Activated T-cell treated with anti-CD3 and anti-CD28 coated beads for 48 hours (primary cell): ENCODE results near the gene KMT2C.

Experiments used
- DNase-seq: peaks from one replicate; pipeline ENCODE4 v3.0.0-alpha.2; 2020; ENCODE audit warnings: low read depth

The KMT2C gene

DNA sequence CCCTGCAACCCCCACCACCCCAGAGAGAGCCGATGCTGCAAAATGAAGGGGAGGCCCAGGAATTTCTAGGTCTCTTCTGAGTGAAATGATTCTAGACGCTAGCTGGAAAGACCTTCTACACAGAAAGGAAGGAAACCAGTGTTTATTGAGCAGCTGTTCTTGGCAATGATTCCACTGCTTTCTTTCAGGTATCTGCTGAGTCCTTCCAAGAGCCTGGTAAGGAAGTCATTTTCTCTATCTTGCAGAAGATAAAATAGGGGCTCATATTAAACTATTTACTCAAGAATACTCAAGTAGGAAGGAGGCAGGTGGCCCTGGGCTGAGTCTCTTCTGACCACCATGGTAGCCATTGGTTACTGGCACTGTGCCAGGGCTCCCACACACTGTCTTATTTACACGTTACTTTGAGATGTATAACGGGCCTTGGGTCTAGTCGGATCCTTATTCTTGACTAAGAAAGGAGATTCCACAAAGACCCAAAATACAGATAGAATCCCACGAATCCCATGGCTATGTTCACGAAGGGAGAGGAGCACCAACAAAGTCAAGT is 298.3 kb downstream of the KMT2C start:
- DNase-seq, result no peak

DNA sequence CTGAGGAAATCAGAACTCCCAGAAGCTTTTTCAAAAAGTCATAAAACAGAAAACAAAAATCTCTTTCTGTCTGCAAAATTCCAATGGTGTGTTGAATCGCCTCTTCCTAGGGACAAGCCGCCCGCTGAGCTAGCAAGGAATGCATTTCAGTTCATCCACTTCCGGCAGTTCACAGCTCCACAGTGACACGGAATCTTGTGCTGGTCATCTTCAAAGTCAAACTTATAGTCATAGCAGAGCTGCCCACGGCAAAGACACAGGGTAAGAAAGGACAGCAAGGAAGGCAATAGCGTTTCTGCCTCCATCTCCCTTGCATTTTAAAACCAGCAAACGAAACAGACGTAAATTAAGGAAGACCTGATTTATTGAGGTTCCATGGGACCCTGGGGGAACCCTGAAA is 299.1 kb downstream of the KMT2C start:
- DNase-seq, result no peak

DNA sequence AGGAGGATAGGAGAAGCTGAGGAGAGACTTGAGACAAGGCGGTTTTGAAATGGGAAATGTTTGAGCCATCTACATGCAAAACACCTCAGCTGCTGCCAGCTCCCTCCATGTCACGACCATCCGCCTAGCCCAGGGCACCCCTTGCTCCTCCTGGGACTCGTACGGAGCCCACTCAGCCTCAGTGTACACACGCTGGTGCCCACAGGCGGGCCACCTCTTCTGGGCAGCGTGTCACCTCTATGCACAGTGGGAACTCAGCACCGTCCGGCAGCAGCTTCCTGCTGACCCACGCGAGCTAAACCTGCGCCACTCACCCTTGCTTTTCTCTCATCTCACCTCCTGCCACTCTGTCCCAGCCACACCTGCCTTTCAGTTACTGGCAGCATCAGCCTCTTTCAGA is 302.0 kb downstream of the KMT2C start:
- no peak for DNase-seq

DNA sequence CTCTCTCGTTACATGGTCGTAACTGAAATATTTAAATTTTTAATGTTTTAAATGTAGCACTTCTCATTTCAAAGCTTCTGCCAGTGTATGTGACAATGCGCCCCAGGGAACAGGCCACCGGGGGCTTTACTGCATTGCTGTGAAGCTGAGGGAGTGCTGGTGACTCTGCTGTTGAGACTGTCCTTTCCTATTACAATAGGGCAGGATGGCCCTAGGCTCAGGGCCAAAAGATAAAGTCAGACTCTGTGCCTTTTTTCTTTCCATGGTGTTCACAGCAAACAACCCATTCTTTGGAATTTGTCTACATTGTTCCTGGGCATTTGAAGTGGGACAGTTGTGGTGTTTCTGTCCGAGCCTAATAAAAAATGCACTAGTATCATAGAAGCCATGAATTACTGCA is 303.0 kb downstream of the KMT2C start:
- no peak for DNase-seq

DNA sequence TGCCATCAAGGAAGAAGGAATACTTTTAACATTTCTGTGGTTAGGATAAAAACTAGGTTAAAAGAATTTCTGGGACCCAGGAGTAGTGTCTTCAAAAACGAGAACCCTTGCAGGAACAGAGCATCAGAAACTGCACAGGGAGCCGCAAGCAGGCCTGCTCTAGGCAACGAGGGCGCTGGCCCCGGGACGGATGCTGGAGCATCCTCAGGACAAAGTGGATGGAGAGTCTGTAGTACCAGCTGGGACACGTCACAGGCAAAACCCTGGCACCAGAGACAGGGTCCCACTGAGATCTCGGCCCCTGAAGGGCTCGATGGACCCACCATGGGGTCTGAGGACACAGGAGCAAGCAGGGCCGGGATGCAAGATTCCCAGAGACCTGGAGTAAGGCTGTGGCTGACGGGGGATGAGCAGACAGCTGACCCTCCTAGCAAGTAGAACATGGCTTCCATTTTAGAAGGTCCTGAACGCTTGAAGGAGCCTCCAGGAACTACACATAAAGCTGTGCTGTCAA is 303.8 kb downstream of the KMT2C start:
- no peak for DNase-seq

DNA sequence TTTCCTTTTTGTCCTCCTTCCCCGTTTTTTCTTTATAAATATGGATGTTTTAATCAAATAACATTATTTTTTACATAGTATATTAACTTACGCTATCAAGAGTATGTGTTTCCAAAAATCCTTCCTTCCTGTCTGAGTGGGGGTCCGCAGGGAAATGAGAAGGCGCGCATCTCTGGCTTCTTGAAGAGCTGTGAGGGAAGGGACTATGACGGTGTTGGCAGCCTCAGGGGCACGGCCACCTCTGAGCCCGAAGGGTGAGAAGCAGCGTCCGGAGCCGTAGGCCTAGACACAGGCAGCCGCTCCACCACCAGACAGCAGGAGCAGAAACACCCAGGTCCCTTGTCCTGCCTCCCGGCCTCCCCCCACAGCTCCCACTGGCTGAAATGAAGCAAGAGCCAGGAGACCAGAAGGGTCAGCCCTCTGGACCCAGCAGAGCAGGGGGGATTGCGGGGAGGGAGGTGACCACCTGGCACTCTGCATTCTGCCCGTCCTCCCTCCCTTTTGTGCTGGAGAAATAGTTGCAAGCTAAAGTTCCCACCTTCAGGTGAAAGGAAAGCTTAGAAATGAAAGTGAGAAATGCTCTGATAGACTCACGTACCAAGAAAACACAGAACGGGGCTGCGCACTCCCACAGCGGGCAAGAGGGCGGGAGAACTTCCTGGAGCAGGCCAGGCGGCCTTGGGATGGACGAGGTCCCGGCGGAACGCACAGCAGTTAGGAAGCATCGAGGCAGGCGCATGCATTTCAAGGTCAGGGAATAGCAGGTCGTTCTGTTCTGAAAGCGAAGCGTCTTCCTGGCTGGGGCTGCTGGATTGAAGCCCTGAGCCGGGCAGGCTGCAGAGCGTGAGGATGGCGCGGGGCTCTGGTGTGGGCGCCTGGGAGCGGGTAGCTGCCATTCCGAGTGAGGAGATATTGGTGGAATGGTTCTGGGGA is 304.9 kb downstream of the KMT2C start:
- DNase-seq, result no peak

DNA sequence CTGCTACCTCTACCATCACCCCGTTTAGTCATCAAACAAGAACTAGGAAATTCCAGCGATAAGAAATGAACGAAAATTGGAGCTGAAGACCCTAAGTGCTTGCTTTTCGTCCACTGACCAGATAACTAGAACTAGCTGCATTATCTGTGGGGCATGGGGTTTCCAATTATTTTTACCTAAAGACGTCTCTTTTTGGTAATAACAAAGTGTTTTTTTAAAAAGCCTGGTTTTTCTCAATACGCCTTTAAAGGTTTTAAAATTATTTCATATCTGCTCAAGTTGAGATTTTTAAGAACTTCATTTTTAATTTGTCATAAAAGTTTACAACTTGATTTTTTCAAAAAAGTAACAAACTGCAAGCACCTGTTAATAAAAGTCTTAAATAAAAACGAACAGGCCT is 306.1 kb downstream of the KMT2C start:
- no peak for DNase-seq

DNA sequence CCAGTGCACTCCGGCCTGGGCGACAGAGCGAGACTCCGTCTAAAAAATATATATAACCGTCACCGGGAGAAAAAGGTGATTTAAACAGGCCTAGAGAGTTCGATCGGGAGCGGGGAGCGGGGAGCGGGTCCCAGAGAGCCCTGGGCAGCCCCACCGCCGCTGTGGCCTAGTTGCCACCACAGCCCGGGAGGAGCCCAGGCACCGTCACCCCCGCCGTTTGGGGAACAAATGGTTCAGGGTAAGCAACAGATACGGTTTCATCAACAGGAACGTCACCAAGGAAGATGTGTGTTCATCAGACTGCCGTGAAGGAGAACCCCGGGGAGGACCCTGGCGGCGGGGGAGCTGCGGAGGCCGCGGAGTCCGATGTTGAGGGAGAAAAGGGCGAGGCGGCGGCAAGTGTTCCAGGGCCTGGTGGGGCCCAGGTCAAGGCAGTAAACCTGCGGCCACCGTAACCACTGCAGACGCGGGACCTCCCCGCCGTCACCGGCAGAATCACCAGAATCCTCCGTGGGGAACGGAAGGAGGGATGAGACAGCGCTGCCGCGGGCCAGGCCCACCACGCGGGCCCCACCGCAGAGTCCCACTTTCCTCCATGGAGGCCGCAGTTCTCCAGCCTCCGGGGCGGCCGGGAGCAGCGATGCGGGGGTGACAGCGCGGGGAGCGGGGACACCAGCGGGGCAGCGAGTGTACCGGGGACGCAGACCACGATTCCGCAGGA is 306.9 kb downstream of the KMT2C start:
- no peak for DNase-seq

DNA sequence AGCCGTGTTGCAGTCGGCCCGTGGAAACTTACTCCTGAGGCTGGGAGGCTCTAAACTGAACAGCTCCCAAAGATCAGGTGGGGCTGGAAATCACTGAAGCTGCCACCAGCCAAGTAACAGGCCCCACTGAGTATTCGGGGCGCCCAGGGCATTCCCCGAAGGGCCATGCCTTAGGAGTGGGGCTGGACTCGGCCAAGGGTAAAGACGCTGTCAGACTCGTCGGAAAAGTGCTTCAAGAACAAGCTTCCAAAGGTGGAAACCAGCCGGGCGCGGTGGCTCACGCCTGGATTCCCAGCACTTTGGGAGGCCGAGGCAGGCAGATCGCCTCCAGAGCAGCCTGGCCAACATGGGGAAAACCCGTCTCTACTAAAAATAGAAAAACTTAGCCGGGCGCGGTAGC is 307.6 kb downstream of the KMT2C start:
- DNase-seq, result no peak

DNA sequence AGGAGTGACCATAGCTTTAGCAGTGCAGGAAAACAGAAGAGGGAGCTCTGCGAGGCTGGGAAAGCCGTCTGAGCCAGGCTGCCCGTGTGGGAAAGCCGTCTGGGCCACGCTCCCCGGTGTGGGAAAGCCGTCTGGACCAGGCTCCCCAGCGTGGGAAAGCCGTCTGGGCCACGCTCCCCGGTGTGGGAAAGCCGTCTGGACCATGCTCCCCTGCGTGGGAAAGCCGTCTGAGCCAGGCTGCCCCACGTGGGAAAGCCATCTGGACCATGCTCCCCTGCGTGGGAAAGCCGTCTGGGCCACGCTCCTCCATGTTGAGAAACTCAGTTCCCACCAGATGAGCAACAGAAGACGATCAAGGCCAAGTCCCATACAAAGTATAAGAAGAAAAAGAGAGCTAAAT is 308.6 kb downstream of the KMT2C start:
- DNase-seq, result no peak

DNA sequence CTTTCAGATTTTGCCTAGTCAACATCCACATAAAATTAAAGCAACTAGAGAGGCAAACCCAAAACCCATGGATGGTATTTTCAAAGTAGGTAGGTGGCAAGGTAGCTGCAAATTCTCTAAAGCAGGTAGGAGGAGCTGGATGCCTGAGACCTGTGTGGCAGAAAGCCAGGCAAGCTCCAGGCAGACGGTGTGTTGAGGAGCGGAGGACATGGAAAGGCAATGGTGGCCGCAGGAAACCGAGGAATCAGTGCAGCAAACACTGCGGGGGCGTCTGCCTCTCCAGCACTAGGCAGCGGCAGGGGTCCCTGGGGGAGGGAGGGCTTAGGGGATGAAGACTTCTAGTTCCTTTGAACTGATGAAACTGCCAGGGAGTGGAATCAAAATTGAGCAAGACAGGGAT is 309.1 kb downstream of the KMT2C start:
- no peak for DNase-seq

DNA sequence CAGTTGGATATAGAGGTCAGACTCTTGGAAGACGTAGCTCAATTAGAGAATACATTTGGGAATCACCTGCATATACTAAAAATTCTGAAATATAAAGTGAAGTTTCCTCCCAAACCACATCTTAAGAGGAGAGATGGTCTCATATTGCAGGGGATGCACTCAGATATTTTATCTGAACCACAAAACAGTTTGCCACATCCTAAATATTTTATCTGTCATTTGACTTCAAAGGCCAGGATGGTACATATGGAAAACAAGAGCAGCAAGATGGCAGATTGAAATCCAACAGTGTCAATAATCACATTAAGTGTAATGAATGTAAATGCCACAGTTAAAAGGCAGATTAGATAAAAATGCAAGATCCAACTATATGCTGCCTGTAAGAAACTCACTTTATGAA is 313.3 kb downstream of the KMT2C start:
- no peak for DNase-seq

DNA sequence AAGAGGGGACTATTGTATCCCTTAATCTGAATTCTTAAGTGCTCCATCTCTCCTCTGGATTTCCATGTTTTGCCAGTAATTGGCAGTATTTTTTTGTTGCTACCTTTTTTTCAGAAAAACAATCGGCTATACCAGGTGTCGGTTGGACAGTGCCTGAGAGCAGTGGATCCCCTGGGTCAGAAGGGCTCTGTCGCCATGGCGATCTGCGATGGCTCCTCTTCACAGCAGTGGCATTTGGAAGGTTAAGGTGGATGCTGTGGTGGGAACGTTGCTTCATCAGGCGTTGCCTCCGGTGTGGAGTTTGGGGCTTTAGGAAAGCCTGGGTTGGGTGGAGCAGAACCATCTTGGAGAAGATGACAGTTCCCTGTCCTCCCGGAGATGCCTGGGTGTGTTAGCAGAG is 314.4 kb downstream of the KMT2C start:
- DNase-seq, result no peak

DNA sequence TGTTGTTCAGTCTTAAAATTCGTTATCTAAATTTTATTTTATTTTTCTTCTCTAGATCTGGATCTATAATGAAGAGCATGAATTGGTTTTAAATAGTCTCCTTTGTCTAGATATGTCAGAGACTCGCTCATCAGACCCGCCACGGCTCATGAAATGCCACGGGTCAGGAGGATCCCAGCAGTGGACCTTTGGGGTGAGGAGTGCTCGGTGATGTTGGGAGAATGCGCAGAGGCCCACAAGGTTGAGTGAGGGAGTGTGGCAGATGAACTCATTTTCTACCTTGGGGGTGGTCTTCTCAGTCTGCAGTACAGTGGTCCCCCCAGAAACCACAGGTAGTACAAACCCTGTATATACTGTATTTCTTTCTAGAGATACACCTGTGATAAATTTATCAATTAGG is 315.0 kb downstream of the KMT2C start:
- DNase-seq, result no peak

DNA sequence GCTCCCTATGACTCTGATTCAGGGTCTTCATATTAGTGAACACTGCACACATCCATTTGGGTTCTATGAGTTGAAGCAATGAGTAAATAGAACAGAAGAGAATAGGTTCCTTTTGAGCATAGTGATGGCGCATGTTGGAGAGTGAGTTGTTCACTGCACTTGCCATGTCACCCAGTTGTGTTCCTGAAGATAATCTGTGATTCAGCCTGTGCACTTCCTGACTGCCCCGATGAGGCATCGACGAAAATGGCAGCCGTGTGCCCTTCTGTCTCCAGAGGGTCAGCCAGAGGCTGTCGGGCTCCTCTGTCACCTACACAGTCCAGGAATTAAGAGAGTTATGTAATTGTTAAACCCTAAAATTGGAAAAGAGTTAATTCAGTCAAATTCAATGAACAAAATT is 315.6 kb downstream of the KMT2C start:
- DNase-seq, result no peak

DNA sequence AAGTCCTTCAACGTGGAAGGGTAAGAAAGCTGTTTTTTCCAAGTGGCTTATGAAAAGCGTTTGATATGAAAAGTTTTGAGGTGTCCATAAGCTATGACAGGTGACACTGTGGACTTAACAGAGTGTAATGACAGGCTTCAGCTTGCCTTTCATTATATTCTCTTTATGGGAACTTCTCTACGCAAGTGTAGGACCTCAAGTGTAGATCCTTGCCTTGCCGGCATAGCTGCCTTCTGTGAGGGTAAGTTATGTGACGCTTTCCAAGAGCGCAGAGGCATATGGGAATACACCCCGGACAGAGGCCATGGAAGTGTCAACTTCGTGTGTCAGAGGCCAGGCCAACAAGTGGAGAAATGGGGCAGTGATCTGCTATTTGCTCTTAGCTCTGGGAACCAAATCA is 318.4 kb downstream of the KMT2C start:
- no peak for DNase-seq

DNA sequence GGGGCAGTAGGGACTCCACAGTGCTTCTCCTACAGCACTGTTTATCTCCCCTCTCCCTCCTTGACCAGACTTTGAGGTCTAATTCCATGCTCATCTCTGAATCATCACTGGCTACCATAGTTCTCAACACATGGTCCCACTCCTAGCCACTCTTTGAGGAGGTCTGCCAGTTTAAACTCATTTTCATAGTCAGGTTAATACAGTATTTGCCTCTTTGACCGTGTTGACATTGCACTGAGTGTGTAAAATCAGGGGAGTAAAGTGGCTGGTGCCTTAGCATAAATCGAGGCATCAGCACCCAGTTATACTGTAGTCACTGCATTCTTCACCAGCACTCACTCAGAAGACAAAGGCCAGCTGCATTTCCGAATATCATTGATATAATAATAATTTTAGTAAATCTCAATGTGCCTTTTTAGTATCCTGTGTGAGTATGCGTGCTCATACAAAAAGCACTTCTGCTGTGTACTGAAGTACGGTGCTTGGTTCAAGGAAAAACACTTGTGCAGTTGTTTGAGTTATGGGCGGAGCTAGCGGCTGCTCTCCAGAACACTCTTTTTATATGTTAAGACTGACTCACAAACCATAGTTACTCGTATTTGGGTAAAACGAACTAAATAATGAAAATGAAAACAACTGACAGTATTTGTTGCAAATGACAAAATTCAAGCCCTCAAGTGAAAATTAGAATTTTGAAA is 320.6 kb downstream of the KMT2C start:
- DNase-seq, result no peak

DNA sequence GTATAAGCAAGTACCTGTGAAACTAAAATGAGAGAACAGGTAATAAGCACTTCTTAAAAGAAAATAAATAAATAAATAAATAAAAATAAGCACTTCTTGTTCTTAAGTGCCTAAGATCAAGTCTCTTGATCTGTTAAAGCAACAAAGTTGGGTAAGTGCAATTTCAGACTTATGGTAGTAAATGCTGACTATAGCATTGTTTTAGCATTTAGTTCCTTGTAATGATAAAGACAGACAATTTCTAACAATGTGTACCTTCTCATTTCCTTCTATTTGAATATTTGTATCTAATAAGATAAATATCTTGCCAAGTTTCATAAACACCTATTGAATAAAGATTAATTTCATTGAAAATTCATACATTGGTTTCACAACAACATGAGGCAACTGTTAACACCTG is 323.0 kb downstream of the KMT2C start:
- no peak for DNase-seq

DNA sequence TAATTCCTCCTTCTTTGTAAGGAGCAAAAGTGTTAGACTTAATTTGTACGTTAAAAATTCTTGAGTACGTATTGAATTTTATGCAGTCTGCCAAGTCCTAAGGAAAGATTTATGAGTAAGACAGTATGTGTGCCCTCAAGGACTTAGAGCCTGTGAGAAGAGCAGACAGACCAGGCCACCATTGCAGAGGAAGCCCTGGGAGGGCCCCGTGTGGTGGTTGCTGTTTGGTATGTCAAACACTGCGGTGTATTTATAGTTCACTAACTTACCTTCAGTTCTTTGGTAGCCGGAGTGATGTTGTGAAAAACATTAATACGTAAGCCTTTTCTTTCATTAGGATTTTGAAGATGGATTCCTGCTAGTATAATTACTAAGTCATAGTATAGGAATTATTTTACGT is 327.4 kb downstream of the KMT2C start:
- no peak for DNase-seq

DNA sequence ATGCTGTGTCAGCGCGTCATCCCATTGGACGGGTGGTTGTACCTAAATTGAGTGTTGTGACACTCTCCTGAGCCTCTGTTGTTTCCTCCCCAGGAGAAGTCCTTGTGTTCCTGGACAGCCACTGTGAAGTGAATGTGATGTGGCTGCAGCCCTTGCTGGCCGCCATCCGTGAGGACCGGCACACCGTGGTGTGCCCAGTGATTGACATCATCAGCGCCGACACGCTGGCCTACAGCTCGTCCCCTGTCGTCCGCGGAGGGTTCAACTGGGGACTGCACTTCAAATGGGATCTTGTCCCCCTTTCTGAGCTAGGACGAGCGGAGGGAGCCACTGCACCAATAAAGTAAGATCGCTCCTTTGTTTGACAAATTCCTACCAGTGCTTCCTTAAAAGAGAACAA is 327.9 kb downstream of the KMT2C start:
- no peak for DNase-seq

DNA sequence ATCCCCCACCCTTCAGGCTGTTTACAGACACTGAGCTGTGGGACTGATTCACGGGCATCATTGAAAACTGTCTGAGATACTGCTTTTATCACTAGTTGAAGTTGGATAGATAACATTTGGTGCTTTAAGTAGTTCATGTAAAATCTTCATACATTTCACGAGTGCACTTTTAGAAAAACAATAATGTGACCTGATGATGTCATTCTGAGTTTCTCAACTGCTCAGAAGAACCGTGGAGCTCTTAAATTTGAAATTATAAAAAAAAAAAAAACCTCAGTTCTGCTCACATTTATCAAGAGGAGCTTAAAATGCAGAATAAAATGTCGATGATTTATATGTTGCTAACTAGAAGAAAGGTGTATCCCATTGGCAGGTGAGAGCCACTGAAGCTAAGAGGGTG is 328.8 kb downstream of the KMT2C start:
- no peak for DNase-seq

DNA sequence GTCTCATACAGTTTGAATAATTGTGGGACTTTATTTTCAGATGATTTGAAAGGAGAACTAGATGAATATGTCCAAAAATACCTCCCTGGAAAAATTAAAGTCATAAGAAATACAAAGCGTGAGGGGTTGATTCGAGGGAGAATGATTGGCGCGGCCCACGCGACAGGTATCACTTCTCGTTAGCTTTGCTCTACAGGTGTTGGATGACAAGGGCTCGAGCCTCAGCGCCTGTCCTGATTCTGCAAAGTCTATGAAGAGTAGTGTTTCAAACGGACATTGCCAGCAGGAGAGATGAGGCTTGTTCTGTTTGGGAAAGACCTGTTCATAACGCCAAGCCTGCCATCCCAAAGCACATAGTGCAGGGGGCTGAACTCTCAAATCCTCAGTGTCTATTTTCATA is 330.6 kb downstream of the KMT2C start:
- DNase-seq, result no peak
